ENCODE data around the gene CAMKK1. TPM values are rescaled to one million over a fixed set of nuclear protein-coding genes. Genes with fewer than 3 reads are reported as not detected.

CAMKK1 gene
- total and polyA plus RNA-seq, 2 donors (not counting 1 experiment from before 2014, with no cell fraction given): 4.5 to 35.9 TPM

DNA sequence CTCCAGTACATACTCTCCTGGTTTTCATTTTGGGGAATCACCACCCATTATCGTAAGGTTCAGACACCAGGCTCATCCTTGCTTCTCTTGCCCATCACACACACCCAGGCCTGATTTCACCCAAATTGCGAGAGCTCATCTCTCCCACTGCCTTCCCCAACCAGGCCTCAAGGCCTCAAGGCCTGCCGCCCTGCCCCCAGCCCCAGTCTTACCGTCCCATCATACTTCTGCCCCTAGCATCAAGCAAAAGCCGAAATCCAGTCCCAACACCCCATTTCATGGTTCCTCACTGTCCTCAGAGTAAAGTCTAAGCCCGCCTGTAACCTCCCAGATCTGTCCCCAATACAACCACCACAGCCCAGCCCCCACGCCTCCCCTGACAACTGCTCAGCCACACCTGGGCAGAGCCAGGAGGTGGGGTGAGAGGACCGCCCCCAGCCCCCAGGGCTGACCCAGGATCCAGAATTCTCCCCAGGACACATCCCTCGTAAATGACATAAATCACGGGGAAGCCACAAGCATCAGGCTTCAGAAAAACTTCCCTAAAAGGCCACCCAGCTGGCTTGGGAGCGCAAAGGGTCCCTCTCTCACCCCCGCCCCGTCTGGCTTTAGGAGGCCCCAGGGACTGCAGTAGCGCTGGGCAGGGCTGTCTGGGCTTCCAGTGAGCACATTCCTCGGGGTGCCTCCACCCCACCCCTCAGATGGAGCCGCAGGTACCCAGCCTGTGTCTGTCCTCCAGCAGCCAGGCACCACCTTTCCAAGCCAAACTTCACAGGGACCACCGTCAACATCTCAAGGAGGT, 33.0 kb upstream of the CAMKK1 start:
- ChIA-PET POLR2A (interaction anchor here (2.4 kb wide), 1 partner anchor 11 kb away, joined by 13 read pairs; the partner anchor contains the start of gene P2RX1), CTCF (interaction anchor here (5.6 kb wide), 1 partner anchor 12 kb away, joined by 30 read pairs; no protein-coding TSS in a partner anchor)
- Histone ChIP-seq H3K9ac (ENCODE audit: low read length) (no peak overlapping the region), H3K4me2 (replicated peaks; ENCODE audit: low read depth, low read length, poor library complexity, severe bottlenecking) (no peak overlapping the region), H3K27ac (ENCODE audit: low read length in 2 of 2) (peak overlapping the region in 1 of 2 donors; percentile 24), H3K4me1 (ENCODE audit: control insufficient read depth in 2 of 2, insufficient read depth in 2 of 2, low read length in 2 of 2) (peaks cover 5 to 23% of the 10 kb centered on the region in 2 donors), H3K79me2 (ENCODE audit: control insufficient read depth, insufficient read depth, low read length) (peaks cover 6% of the 10 kb centered on the region), H3K9me3 (ENCODE audit: control extremely low read depth in 1 of 3, control insufficient read depth in 2 of 3, insufficient read depth in 1 of 3, low read length in 2 of 3) (no peaks in the 10 kb centered on the region), H2AFZ (ENCODE audit: insufficient read depth, low read depth, low read length, poor library complexity, severe bottlenecking) (no peak overlapping the region), H3K4me3 (ENCODE audit: control extremely low read depth in 1 of 5, extremely low read depth in 1 of 5, insufficient read depth in 1 of 5, low read depth in 2 of 5, low read length in 4 of 5) (no peak overlapping the region), H4K20me1 (ENCODE audit: control insufficient read depth, insufficient read depth, low read length, poor library complexity, severe bottlenecking) (peaks cover 59% of the 10 kb centered on the region), H3K27me3 (replicated peaks in 1 of 4; ENCODE audit: control extremely low read depth in 1 of 4, control insufficient read depth in 3 of 4, insufficient read depth in 4 of 4, low read length in 3 of 4) (no peaks in the 10 kb centered on the region), H3K36me3 (replicated peaks in 1 of 2; ENCODE audit: control extremely low read depth in 1 of 2, control insufficient read depth in 1 of 2, extremely low read depth in 1 of 2, insufficient read depth in 2 of 2, low read length in 1 of 2) (peaks cover 11 to 57% of the 10 kb centered on the region in 2 experiments)
- no peaks in the 10 kb centered on the region for H3K27me3 Mint-ChIP-seq
- ATAC-seq (ENCODE audit: low read depth): no peak
- H3K4me1 Mint-ChIP-seq: peaks cover 37% of the 10 kb centered on the region
- TF ChIP-seq, protein P1, sequence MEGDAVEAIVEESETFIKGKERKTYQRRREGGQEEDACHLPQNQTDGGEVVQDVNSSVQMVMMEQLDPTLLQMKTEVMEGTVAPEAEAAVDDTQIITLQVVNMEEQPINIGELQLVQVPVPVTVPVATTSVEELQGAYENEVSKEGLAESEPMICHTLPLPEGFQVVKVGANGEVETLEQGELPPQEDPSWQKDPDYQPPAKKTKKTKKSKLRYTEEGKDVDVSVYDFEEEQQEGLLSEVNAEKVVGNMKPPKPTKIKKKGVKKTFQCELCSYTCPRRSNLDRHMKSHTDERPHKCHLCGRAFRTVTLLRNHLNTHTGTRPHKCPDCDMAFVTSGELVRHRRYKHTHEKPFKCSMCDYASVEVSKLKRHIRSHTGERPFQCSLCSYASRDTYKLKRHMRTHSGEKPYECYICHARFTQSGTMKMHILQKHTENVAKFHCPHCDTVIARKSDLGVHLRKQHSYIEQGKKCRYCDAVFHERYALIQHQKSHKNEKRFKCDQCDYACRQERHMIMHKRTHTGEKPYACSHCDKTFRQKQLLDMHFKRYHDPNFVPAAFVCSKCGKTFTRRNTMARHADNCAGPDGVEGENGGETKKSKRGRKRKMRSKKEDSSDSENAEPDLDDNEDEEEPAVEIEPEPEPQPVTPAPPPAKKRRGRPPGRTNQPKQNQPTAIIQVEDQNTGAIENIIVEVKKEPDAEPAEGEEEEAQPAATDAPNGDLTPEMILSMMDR (IDR thresholded peaks at IDR 0.05): no peak
- no peak for TF ChIP-seq EZH2 (IDR thresholded peaks at IDR 0.05; ENCODE audit: borderline replicate concordance, insufficient read depth, low read depth, low read length, poor library complexity, severe bottlenecking)
- WGBS (ENCODE audit: insufficient coverage): 71% methylated on average over 11 of the region's 17 CpGs
- no peaks in the 10 kb centered on the region for H3K9me3 Mint-ChIP-seq (ENCODE audit: insufficient read depth)
- intact Hi-C loops (cut with micrococcal nuclease): no loop called here
- no peak overlapping the region for H3K4me3 Mint-ChIP-seq
- no peak for DNase-seq
- H3K27ac Mint-ChIP-seq: peak overlapping the region; percentile 62

Measured in B cell (primary cell).